Astrocyte (in vitro differentiated cells and primary cell): ENCODE measurements around the gene RIBC2.

Experiments used
- EZH2 ChIP-seq: IDR thresholded peaks from 2 replicates; pipeline ENCODE4 v1.6.1; 2012; ENCODE audit warnings: mild to moderate bottlenecking, low read length, inconsistent platforms; ENCODE audit not compliant: insufficient read depth
- TF ChIP-seq, protein P1 (sequence below): IDR thresholded peaks from 2 replicates; pipeline ENCODE4 v1.5.1; 2011; ENCODE audit warnings: low read depth, mild to moderate bottlenecking, inconsistent platforms, low read length, moderate library complexity; ENCODE audit not compliant: insufficient read depth

DNA sequence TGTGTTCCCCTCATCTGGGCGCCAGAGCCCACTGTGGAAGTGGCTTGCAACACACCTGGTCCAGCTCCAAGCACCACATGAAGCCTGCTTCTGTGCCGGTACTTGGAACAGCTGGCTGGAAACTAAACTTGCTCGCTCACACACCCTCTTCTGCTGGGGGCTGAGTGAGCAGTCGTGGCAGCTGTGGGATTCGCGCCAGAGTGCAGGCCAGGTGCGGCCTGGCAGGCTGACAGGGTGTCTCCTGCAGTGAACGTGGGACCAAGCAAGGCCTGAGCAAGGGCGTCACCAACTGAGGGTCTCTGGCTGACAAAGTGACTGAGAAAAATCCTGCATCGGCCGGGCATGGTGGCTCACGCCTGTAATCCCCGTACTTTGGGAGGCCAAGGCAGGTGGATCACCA is 15.3 kb upstream of the RIBC2 start:
- TF ChIP-seq, protein P1, sequence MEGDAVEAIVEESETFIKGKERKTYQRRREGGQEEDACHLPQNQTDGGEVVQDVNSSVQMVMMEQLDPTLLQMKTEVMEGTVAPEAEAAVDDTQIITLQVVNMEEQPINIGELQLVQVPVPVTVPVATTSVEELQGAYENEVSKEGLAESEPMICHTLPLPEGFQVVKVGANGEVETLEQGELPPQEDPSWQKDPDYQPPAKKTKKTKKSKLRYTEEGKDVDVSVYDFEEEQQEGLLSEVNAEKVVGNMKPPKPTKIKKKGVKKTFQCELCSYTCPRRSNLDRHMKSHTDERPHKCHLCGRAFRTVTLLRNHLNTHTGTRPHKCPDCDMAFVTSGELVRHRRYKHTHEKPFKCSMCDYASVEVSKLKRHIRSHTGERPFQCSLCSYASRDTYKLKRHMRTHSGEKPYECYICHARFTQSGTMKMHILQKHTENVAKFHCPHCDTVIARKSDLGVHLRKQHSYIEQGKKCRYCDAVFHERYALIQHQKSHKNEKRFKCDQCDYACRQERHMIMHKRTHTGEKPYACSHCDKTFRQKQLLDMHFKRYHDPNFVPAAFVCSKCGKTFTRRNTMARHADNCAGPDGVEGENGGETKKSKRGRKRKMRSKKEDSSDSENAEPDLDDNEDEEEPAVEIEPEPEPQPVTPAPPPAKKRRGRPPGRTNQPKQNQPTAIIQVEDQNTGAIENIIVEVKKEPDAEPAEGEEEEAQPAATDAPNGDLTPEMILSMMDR: no peak
- TF ChIP-seq EZH2: no peak
